Stimulated activated naive CD4-positive, alpha-beta T cell treated with Interleukin-2 at 50 U/mL for 16 hours (primary cell): ENCODE measurements around the gene SHISA7.

Experiments
- DNase-seq: peaks from one replicate; lab custom pipeline; 2025; lab: John Stamatoyannopoulos, UW

The SHISA7 gene

DNA sequence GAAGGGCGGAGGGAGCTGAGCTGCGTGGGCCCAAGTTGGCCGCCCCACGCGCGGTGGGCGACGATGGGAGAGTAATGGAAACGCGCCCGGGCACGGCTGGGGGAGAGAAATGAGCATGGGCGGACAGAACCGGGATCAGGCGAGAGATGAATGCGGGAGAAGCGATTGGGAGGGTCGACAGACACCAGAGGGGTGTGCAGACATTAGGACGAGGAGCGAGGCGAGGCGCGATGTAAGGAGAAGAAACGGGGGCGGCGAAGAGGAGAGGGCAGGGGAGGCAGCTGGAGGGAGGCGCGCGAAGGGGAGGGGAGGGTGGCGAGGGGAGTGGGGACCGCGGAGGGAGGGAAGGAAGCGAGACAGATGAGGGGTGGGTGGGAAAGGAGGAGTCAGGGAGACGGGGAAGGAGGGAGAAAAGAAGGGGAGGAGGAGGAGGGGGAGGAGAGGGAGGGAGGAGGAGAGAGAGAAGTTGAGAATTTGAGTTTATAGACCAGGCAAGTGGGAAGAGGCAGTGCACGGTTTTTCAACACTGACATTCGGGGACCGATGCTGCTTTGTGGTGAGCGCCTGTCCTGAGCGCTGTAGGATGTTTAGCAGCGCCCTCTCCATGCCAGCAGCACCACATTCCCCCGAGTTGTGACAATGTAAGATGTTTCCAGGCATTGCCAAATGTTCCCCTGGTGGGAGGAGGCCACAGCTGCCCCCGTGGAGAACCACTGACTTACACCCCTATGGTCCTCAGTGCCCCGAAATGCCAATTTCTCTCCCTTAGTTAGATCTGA, at the start of gene SHISA7:
Gene SHISA7, minus strand, starts transcription at position 256 of the 779 bp plus-strand sequence. CDS start 437 bp downstream, outside the sequence.
- DNase-seq = no peak

- DNase-seq = no peak
These were observed 49.4 kb upstream of the SHISA7 start for GRCh38 chr19:55492362-55492944.

GRCh38 chr19:55491546-55492360, 48.7 kb upstream of the SHISA7 start:
- DNase-seq = no peak

DNA sequence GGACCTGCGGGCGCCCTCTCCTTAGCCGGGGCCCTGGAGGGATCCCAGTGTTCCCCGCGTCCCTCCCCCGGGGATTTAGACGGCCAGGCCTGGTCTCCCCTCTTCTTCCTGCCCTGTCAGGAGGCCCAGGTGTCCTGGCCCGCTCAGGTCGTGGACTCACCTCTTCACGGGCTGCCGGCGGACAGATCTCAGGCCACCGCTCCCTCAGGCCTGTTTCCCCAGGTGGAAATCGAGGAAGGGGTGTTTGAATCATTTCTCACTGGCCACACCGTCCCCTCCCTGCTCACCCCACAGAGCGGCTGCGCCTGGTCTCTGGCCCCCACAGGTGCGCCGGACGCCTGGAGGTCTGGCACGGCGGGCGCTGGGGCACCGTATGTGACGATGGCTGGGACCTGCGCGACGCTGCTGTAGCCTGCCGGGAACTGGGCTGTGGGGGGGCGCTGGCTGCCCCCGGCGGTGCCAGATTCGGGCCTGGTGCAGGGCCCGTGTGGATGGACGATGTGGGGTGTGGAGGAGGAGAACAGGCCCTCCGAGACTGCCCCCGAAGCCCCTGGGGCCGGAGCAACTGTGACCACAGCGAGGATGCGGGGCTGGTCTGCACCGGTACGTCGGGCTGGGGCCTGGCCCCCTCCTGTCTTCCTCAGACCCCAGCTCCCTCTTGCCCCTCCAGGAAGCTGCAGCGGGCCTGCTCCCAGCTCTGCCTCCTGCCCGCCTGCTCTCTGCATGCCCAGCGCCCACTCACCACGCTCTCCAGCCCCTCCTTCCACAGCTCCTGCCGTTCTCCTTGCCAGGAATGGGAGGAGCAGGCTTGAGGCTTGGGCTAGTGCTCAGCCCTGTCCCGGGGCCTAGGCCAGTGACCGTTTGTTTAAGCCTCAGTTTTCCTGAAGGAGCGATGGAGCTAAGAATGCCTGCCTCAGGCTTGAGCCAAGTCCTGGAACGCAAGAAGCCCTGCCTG, 47.7 kb upstream of the SHISA7 start:
- no peak for DNase-seq

GRCh38 chr19:55489711-55490477, 46.8 kb upstream of the SHISA7 start:
- DNase-seq = no peak

DNA sequence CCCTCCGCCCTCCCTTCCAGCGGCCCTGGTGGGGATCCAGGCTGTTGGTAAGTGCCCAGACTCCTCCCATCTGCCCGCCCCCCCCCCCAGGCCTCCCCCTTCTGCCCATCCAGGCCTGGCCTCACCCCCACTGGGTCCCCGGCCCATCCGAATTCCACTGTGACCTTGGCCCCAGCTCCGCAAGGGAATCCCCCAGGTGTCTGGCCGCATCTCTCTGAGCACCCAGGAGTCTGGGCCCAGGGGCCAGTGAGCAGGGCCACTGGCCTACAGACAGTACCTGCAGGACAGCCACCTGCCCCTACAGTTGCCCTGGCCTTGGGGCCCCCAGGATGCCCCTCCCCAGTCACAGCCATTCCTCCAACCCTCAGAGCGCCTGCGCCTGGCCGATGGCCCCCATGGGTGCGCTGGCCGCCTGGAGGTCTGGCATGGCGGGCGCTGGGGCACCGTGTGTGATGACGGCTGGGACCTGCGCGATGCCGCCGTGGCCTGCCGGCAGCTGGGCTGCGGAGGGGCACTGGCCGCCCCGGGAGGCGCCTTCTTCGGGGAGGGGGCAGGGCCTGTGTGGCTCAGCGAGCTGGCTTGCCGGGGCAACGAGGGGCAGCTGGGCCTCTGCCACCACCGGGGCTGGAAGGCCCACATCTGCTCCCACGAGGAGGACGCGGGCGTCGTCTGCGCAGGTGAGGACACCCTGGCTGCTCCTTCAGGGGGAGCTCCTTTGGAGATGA, 46.0 kb upstream of the SHISA7 start:
- no peak for DNase-seq

DNA sequence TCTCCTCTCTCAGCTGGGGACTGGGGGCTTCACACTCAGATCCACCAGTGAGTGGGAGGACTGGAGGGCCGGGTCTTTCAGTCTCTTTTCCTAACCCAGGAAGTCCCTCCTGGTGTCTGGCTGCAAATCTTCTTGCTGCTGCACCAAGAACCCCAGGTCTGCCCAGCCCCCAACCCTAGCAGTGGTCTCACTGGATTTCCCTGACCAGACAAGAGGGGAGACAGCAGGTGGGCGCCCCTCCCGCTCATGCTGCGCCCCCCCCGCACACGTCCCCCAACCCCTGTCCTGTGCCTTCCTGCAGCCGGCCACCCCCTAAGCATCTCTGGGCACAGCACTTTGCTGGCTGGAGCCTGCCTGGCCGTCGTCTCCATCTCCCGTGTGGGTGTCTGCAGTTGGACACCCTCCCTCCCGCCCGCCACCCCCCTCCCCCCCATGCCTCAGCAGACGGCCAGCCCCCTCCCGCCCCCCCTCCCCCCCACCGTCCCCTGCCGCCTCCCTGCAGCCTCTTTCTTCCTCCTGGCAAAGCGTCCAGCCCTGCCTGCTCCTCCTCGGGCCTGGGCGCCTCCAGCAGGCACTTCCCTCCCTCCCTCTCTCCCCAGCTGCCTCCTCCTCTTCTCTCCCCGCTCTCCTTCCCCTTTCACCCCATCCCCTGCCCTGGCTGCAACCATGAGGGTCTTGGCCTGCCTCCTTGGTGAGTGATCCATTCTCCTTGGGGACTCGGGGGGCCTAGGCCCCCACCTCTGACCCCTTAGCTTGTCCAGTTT, 45.0 kb upstream of the SHISA7 start, which contains the start of gene SSC5D:
Gene SSC5D, plus strand, starts transcription at position 513 of the 764 bp plus-strand sequence. Its CDS starts 154 bp downstream, at position 667.
- DNase-seq = no peak

DNA sequence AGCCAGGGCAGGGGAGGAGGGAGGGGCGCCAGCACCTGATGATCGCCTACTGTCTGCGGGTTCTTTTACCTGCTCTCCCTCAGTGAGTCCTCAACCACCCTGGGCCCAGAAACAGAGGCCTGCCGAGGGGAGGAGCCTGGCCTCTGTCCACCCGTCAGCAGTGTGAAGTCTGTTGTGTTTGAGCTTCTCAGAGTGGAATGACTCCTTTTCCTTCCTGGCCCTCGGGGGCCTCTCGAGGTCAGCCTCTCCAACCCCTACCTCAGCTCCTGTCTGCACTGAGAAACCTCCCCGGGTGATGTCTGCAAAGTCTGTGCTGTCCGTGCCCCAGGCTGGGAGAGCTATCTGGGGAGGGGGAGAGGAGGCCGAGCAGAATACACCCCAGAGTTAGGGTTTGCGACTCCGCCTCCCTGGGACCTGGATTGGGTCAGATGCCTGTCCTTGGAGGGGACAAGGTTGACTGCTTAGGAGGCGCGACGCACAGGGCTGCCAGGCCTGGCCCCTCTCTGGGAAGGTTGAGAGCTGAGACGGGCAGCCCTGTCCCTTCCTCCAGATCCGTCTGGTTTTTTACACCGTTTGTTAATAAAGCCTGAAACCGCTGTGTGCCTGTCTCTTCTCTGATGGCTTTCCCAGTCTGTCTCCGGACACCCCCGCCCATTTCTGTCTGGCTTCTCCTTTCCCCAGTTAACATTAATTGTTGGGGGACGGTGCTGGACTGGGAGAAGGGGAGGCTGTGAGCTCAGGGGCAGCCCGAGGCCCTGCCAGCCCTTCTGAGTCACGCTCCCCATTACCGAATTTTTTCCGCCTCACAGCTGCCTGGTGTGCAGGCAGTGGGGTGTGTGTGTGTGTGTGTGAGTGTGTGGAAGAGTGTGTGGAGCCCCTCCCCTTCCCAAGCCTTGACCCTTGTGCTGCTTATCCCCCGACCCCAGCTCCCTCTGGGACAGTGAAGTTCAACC, 44.1 kb upstream of the SHISA7 start:
- DNase-seq = peak; percentile 35

GRCh38 chr19:55486043-55486970, 43.2 kb upstream of the SHISA7 start:
- DNase-seq = no peak

DNA sequence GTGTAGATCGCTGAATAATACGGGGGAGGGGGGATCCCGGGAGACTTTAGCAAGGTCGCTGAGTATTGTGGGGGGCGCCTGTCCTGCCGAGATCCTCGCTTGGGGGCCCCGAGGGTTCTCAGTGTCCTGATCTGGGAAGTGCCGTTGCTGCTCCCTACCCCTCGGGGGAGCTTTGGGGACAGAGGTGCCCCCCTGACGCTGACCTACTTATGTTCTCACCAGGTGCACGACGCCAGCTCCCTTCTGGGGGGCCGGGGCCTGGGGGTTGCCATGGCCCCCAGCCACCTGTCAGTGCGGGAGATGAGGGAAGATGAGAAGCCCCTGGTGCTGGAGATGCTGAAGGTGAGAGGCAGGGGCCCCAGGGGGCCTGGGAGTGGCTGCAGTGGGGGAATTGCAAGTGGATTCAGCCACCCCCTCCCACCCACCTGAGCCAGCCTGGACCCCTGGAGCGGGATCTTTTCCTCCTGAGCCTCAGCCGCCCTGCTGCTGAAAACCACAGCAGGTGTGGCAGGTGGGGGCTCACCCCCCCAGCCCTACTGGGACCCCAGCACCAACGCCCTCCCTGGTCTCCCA, 42.4 kb upstream of the SHISA7 start:
- no peak for DNase-seq

DNA sequence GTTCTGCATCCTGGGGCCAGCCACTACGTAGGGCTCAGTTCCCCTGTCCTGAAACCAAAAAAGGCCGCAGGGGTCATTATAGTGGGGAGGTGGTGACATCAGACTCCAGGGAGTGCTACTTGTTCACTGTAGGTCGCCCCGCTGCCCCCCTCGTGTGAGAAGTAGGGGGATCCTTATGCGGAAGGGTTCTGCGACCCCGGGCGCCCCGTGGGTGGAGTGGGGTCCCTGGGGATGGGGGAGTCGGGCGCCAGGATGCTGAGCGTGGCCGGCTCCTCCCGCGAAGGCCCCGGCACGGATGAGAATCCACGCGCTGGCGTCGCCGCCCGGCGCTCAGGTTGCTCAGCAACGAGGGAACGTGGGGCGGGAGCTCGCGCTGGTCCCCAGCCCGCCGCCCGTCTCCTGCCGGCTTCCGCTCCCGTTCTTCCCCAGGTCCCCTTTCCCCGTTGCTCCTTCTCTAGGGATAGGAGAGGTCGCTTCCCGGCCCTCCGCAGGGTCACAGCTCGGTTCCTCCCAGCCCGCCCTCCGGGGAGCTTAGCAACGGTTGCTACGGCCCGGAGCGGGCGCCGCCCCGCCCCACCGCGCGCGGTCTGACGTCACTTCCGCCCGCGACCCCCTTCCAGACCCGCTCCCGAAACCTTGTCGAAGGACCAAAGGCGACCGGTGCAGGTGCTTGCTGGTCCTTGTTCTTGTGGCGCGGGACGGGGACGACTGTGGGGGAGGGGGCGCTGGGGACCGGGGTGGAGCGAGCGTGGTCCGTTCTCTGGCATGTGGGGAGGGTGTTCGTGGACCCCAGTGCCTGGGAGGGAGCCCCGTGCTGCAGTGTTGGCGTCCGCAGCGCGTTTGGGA, 41.7 kb upstream of the SHISA7 start, which contains the start of gene NAT14:
Gene NAT14, plus strand, starts transcription at position 596 of the 846 bp plus-strand sequence. CDS start 521 bp downstream, outside the sequence.
- peak; percentile 52 for DNase-seq

GRCh38 chr19:55483706-55484592, 40.8 kb upstream of the SHISA7 start:
- no peak for DNase-seq

DNA sequence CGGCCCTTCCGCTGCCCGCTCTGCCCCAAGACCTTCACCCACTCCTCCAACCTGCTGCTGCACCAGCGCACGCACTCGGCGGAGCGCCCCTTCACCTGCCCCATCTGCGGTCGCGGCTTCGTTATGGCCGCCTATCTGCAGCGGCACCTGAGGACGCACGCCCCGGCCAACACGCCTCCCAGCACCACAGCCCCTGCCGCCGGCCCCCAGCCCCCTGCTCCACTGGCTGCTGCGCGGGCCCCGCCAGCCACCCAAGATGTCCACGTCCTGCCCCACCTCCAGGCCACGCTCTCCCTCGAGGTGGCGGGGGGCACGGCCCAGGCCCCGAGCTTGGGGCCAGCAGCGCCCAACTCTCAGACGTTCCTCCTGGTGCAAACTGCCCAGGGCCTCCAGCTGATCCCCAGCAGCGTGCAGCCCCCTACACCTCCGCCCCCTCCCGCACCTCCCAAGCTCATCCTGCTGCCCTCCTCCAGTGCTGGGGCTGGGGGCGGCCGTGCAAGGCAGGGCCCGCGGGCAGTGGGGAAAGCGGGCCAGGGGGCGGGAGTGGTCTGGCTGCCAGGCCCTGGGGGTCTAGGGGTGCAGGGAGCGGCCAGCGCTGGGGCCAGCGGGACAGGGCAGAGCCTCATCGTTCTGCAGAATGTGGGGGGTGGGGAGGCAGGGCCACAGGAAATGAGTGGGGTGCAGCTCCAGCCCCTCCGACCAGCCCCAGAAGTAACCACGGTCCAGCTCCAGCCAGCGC, 40.0 kb upstream of the SHISA7 start:
- no peak for DNase-seq
